H1 (cell line): ENCODE results near the gene PAQR7. TPM values are rescaled to one million over a fixed set of nuclear protein-coding genes. Genes with fewer than 3 reads are reported as not detected.

Experiments used
- CTCF ChIA-PET: fragments of 300-600 bp; sonication (Branson Sonifier 250); formaldehyde crosslinking; loops from one replicate; lab custom pipeline; 2021; ENCODE audit not compliant: partially characterized antibody; lab: Charles Lee
- POLR2A ChIA-PET: fragments of 300-600 bp; sonication (Branson Sonifier 250); formaldehyde crosslinking; loops from one replicate; lab custom pipeline; 2021; ENCODE audit warnings: inconsistent platforms; ENCODE audit not compliant: partially characterized antibody; lab: Charles Lee
- DNase-seq, 2 experiments: peaks; one replicate each; pipeline versions ENCODE4 v3.0.0 to v3.0.0-alpha.2; 2010 to 2022; ENCODE audit warnings: low spot score in 2 of 2, low read depth in 1 of 2, mixed read lengths in 1 of 2
- FAIRE-seq: peaks from 2 replicates; lab custom pipeline; 2011; peaks lifted over from hg19 to GRCh38; lab: Jason Lieb, UNC
- H2AFZ ChIP-seq: 2 replicates; pipeline ENCODE4 v1.8.1; 2012; ENCODE audit warnings: low read length, inconsistent platforms
- H2AK5ac ChIP-seq: 2 replicates; pipeline ENCODE4 v1.6.1; 2013; ENCODE audit warnings: low read depth, low read length
- H2BK120ac ChIP-seq: replicated peaks from 2 replicates; pipeline ENCODE3; 2013; ENCODE audit warnings: low read depth, low read length, inconsistent platforms
- H2BK12ac ChIP-seq: 2 replicates; pipeline ENCODE4 v1.6.1; 2013; ENCODE audit warnings: low read depth, low read length
- H2BK15ac ChIP-seq: 2 replicates; pipeline ENCODE4 v1.6.1; 2013; ENCODE audit warnings: low read length
- H2BK20ac ChIP-seq: 2 replicates; pipeline ENCODE4 v1.6.1; 2013; ENCODE audit warnings: low read length
- H2BK5ac ChIP-seq: 2 replicates; pipeline ENCODE4 v1.6.1; 2013; ENCODE audit warnings: low read depth, low read length
- H3K14ac ChIP-seq: 2 replicates; pipeline ENCODE4 v1.6.1; 2013; ENCODE audit warnings: inconsistent platforms; ENCODE audit not compliant: insufficient read length
- H3K18ac ChIP-seq: 2 replicates; pipeline ENCODE4 v1.6.1; 2013; ENCODE audit warnings: low read length; ENCODE audit errors: extremely low read depth
- H3K23ac ChIP-seq: 2 replicates; pipeline ENCODE4 v1.6.1; 2013; ENCODE audit warnings: inconsistent platforms; ENCODE audit not compliant: insufficient read length
- H3K23me2 ChIP-seq: 2 replicates; pipeline ENCODE4 v1.6.1; 2013; ENCODE audit warnings: low read depth, low read length
- H3K27ac ChIP-seq: 2 replicates; pipeline ENCODE4 v1.6.1; 2011; ENCODE audit warnings: low read depth, low read length, inconsistent platforms
- H3K27me3 ChIP-seq, 4 experiments: replicated peaks in 1 of 4; 1 replicate in 1 of 4; 2 replicates in 3 of 4; pipeline versions ENCODE4 v1.6.1 to v1.8.1; 2011 to 2013; ENCODE audit warnings: low read length in 3 of 4, mild to moderate bottlenecking in 3 of 4, inconsistent platforms in 2 of 4, mixed read lengths in 2 of 4, moderate library complexity in 1 of 4; ENCODE audit not compliant: control insufficient read depth in 3 of 4, insufficient read depth in 3 of 4; ENCODE audit errors: extremely low read depth in 1 of 4
- H3K36me3 ChIP-seq, 4 experiments: 2 replicates each; pipeline versions ENCODE4 v1.6.1 to v1.8.1; 2011 to 2013; ENCODE audit warnings: mild to moderate bottlenecking in 4 of 4, low read length in 3 of 4, moderate library complexity in 2 of 4, control low read depth in 1 of 4, inconsistent platforms in 1 of 4; ENCODE audit not compliant: insufficient read depth in 4 of 4, control insufficient read depth in 2 of 4
- H3K4ac ChIP-seq: replicated peaks from 2 replicates; pipeline ENCODE3; 2013; ENCODE audit warnings: low read length, low read depth, mixed read lengths, inconsistent platforms; ENCODE audit not compliant: insufficient read length
- H3K4me1 ChIP-seq, 4 experiments: replicated peaks in 1 of 4; 1 replicate in 1 of 4; 2 replicates in 3 of 4; pipeline versions ENCODE4 v1.6.1 to v1.8.1; 2011 to 2013; ENCODE audit warnings: low read length in 3 of 4, inconsistent platforms in 2 of 4, mixed read lengths in 1 of 4; ENCODE audit not compliant: insufficient read depth in 4 of 4, control insufficient read depth in 3 of 4
- H3K4me2 ChIP-seq, 2 experiments: 2 replicates each; pipeline versions ENCODE4 v1.6.1 to v1.8.1; 2011 to 2013; ENCODE audit warnings: low read depth in 2 of 2, low read length in 2 of 2, control low read depth in 1 of 2, inconsistent platforms in 1 of 2, mild to moderate bottlenecking in 1 of 2; ENCODE audit not compliant: insufficient read depth in 1 of 2
- H3K4me3 ChIP-seq, 4 experiments: fragments of 200-600, 300-600 bp in 1 of 4; sonication (generic), shearing (Covaris generic), sonication (Bioruptor Twin) in 1 of 4; 2 replicates each; pipeline versions ENCODE4 v1.5.1 to v1.8.1; 2011 to 2016; ENCODE audit warnings: low read length in 4 of 4, low read depth in 3 of 4, control low read depth in 2 of 4, inconsistent platforms in 2 of 4, mild to moderate bottlenecking in 2 of 4, mixed read lengths in 1 of 4, moderate library complexity in 1 of 4; ENCODE audit not compliant: insufficient read depth in 2 of 4; ENCODE audit errors: extremely low read depth in 1 of 4
- H3K56ac ChIP-seq: replicated peaks from 2 replicates; pipeline ENCODE3; 2013; ENCODE audit warnings: low read depth, mild to moderate bottlenecking, mixed read lengths, low read length, inconsistent platforms; ENCODE audit not compliant: insufficient read length
- H3K79me1 ChIP-seq: 2 replicates; pipeline ENCODE4 v1.6.1; 2013; ENCODE audit warnings: low read depth, low read length, control low read depth
- H3K79me2 ChIP-seq, 2 experiments: 2 replicates each; pipeline versions ENCODE4 v1.6.1 to v1.8.1; 2012 to 2013; ENCODE audit warnings: low read length in 2 of 2, mild to moderate bottlenecking in 2 of 2, inconsistent platforms in 1 of 2; ENCODE audit not compliant: insufficient read depth in 2 of 2, control insufficient read depth in 1 of 2
- H3K9ac ChIP-seq, 4 experiments: replicated peaks in 1 of 4; 1 replicate in 1 of 4; 2 replicates in 3 of 4; pipeline versions ENCODE4 v1.6.1 to v1.8.1; 2011 to 2013; ENCODE audit warnings: low read depth in 3 of 4, low read length in 3 of 4, control low read depth in 2 of 4, mild to moderate bottlenecking in 2 of 4, moderate library complexity in 2 of 4, inconsistent platforms in 1 of 4; ENCODE audit errors: extremely low read depth in 1 of 4
- H3K9me3 ChIP-seq, 2 experiments: 2 replicates each; pipeline versions ENCODE4 v1.6.1 to v1.8.1; 2012 to 2013; ENCODE audit warnings: mild to moderate bottlenecking in 2 of 2, moderate library complexity in 2 of 2, control low read depth in 1 of 2, inconsistent platforms in 1 of 2, low read depth in 1 of 2, low read length in 1 of 2, mixed read lengths in 1 of 2; ENCODE audit not compliant: insufficient read depth in 2 of 2
- H4K20me1 ChIP-seq, 2 experiments: replicated peaks in 1 of 2; 2 replicates each; pipeline versions ENCODE3 to v1.8.1; 2011 to 2013; ENCODE audit warnings: inconsistent platforms in 2 of 2, low read length in 2 of 2, mild to moderate bottlenecking in 1 of 2; ENCODE audit not compliant: insufficient read depth in 2 of 2, control insufficient read depth in 1 of 2
- H4K5ac ChIP-seq: 2 replicates; pipeline ENCODE4 v1.6.1; 2013; ENCODE audit warnings: low read length, low read depth, mixed read lengths, inconsistent platforms; ENCODE audit not compliant: insufficient read length
- H4K8ac ChIP-seq: 2 replicates; pipeline ENCODE4 v1.8.0; 2013; ENCODE audit warnings: mild to moderate bottlenecking, moderate library complexity, low read length, inconsistent platforms; ENCODE audit not compliant: insufficient read depth; ENCODE audit errors: extremely low read depth
- H4K91ac ChIP-seq: replicated peaks from 2 replicates; pipeline ENCODE3; 2013; ENCODE audit warnings: low read length, mixed read lengths, inconsistent platforms; ENCODE audit not compliant: insufficient read length
- ATF2 ChIP-seq: IDR thresholded peaks from 2 replicates; pipeline ENCODE4 v1.6.1; 2012; ENCODE audit warnings: low read length, inconsistent platforms
- CBX5 ChIP-seq: fragments of 300-800, 300-1000 bp; sonication (generic); IDR thresholded peaks from 2 replicates; pipeline ENCODE4 v1.7.1; 2016; ENCODE audit warnings: antibody characterized with exemption, low read length, low read depth
- CHD2 ChIP-seq: IDR thresholded peaks from 2 replicates; pipeline ENCODE4 v1.6.1; 2012; ENCODE audit warnings: low read length, improper control_type of control experiment
- CTCF ChIP-seq, 3 experiments: IDR thresholded peaks; 1 replicate in 2 of 3; 2 replicates in 1 of 3; pipeline versions ENCODE4 v1.5.1 to v1.6.1; 2011; ENCODE audit warnings: low read length in 3 of 3, mild to moderate bottlenecking in 3 of 3, inconsistent platforms in 2 of 3, low read depth in 1 of 3, moderate library complexity in 1 of 3; ENCODE audit not compliant: insufficient read depth in 1 of 3; ENCODE audit errors: control extremely low read depth in 1 of 3
- GTF2F1 ChIP-seq: IDR thresholded peaks from 2 replicates; pipeline ENCODE4 v1.6.1; 2012; ENCODE audit warnings: low read depth, low read length, improper control_type of control experiment, borderline replicate concordance
- JUND ChIP-seq: IDR thresholded peaks from 2 replicates; pipeline ENCODE4 v1.6.1; 2011; ENCODE audit warnings: mild to moderate bottlenecking, improper control_type of control experiment, low read length
- SAP30 ChIP-seq: fragments of 300-600 bp; sonication (generic); IDR thresholded peaks from 2 replicates; pipeline ENCODE4 v1.7.1; 2012; ENCODE audit warnings: low read length, moderate library complexity, mild to moderate bottlenecking, inconsistent platforms; ENCODE audit not compliant: insufficient read depth, insufficient replicate concordance
- SIRT6 ChIP-seq: IDR thresholded peaks from one replicate; pipeline ENCODE4 v1.7.1; 2012; ENCODE audit warnings: low read length, inconsistent platforms
- TEAD4 ChIP-seq: IDR thresholded peaks from 2 replicates; pipeline ENCODE4 v1.6.1; 2012; ENCODE audit warnings: low read depth, low read length, inconsistent platforms, mixed read lengths
- WGBS, 2 experiments: shearing (Covaris generic) in 1 of 2; methylation state at CpG; one replicate each; pipeline versions ENCODE4 v1.1.6 to v1.1.7; 2013 to 2015; ENCODE audit warnings: low lambda C conversion rate in 2 of 2, mixed read lengths in 2 of 2, inconsistent platforms in 1 of 2, low coverage in 1 of 2, missing lambda C conversion rate in 1 of 2; ENCODE audit not compliant: insufficient replicate concordance in 2 of 2, insufficient coverage in 1 of 2, insufficient read length in 1 of 2; ENCODE audit errors: extremely low coverage in 1 of 2, missing lambda C conversion rate in 1 of 2; 5-methylcytosine and 5-hydroxymethylcytosine counted together
- polyA plus RNA-seq, 7 experiments: library from polyadenylated mRNA; depleted of rRNA in 3 of 7; stranded (reverse) in 5 of 7; unstranded in 2 of 7; fragments of >200 nt in 5 of 7; fragments of 200-250 nt in 2 of 7; gene quantifications; 1 replicate in 5 of 7; 2 replicates in 1 of 7; 4 replicates in 1 of 7; pipeline versions ENCODE4 v1.2.1 to v1.2.3, GENCODE V29; 2011 to 2013; ENCODE audit warnings: missing spikeins in 2 of 7, mixed read lengths in 2 of 7
- total RNA-seq: library from RNA; stranded (reverse); fragmentation: NEBNext Ultra II Directional; extraction: Animal tissue kit (Norgen Biotek cat#: 25700); gene quantifications from 2 replicates; pipeline ENCODE4 v1.2.1, GENCODE V29; 2021

The PAQR7 gene
- total and polyA plus RNA-seq, 2 of the 8 experiments (the other 6 are each of a cell fraction or from before 2014, with no cell fraction given): 7.3 to 7.4 TPM

DNA sequence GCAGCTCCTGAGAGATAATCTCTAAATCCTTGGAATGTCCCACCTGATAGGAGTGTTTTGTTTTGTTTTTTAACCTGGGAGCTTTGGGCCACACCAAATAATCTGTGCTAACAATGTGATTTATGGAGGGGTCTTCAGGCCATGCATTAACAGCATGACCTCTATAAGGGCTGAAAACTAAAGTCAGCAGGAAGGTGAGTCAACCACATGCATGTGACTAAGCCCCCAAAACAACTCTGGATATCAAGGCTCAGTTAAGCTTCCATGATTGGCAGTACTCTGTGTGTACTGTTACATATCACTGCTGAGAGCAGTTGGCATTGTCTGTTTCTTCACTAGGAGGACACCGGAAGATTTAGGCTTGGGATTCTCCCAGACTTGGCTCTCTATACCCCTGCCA is 27.0 kb downstream of the PAQR7 start:
- Histone ChIP-seq H2AFZ (no peak overlapping the region), H3K36me3 (no peaks in the 10 kb centered on the region; a peak in 1 of 8 replicates), H3K56ac (no peak overlapping the region), H3K79me2 (peaks cover 0 to 83% of the 10 kb centered on the region in 2 experiments; a peak in 3 of 4 replicates), H3K23me2 (no peaks in the 10 kb centered on the region), H3K4me3 (no peak overlapping the region), H3K14ac (no peak overlapping the region), H3K27me3 (no peaks in the 10 kb centered on the region), H3K4me1 (peaks cover 0 to 3% (median under 1%) of the 10 kb centered on the region in 4 experiments; a peak in 2 of 7 replicates), H3K9ac (no peak overlapping the region), H2BK15ac (no peak overlapping the region), H4K5ac (no peak overlapping the region), H3K27ac (no peak overlapping the region), H2BK5ac (no peak overlapping the region), H4K20me1 (peaks cover 0 to 4% of the 10 kb centered on the region in 2 experiments), H2BK12ac (no peak overlapping the region), H3K79me1 (peaks cover 5% of the 10 kb centered on the region), H2AK5ac (no peak overlapping the region), H3K18ac (no peak overlapping the region), H3K4me2 (no peak overlapping the region), H3K23ac (no peak overlapping the region), H2BK20ac (no peak overlapping the region), H3K9me3 (no peaks in the 10 kb centered on the region), H4K8ac (no peak overlapping the region), H2BK120ac (no peak overlapping the region), H4K91ac (no peak overlapping the region), H3K4ac (no peak overlapping the region)
- POLR2A ChIA-PET: interaction anchor here (0.6 to 2.1 kb wide), 6 partner anchors 8 to 52 kb away, joined by 3 to 9 read pairs (median 3); no protein-coding TSS in a partner anchor
- CTCF ChIA-PET: interaction anchor here (0.8 to 2.9 kb wide), 4 partner anchors 9 to 47 kb away, joined by 3 to 9 read pairs (median 4); no protein-coding TSS in a partner anchor
- DNase-seq: no peak
- 75% methylated on average over 1 of the region's 1 CpG; no CpG with 5 or more reads in 1 of the 2 experiments for WGBS, 2 experiments
- no peak for FAIRE-seq
- TF ChIP-seq GTF2F1 (no peak), SAP30 (no peak), ATF2 (no peak), CBX5 (no peak), CHD2 (no peak), JUND (no peak), TEAD4 (no peak), SIRT6 (no peak), CTCF (IDR thresholded peaks at IDR 0.05; ENCODE audit: control extremely low read depth in 1 of 3, insufficient read depth in 1 of 3, low read depth in 1 of 3, low read length in 3 of 3) (no peak)
